ENCODE measurements around the gene CSNK1D. TPM values are rescaled to one million over a fixed set of nuclear protein-coding genes. Genes with fewer than 3 reads are reported as not detected.

The CSNK1D gene
- total RNA-seq, 1 donor from 2014 or later = 86.8 TPM

GRCh38 chr17:82294064-82294773 is 20.7 kb upstream of the CSNK1D start:
- intact Hi-C loops (cut with DNase I) = loop anchor here (5.0 kb wide), 1 partner anchor 198 kb away; no protein-coding TSS in a partner anchor
- Histone ChIP-seq H3K4me1 (peaks cover 12 to 37% of the 10 kb centered on the region in 2 donors), H3K9me3 (no peaks in the 10 kb centered on the region), H3K36me3 (no peaks in the 10 kb centered on the region), H3K27me3 (no peaks in the 10 kb centered on the region), H3K27ac (peak overlapping the region; percentile 29 to 98), H3K4me3 (peak overlapping the region in 1 of 2 donors; percentile 97)
- TF ChIP-seq, protein P1, sequence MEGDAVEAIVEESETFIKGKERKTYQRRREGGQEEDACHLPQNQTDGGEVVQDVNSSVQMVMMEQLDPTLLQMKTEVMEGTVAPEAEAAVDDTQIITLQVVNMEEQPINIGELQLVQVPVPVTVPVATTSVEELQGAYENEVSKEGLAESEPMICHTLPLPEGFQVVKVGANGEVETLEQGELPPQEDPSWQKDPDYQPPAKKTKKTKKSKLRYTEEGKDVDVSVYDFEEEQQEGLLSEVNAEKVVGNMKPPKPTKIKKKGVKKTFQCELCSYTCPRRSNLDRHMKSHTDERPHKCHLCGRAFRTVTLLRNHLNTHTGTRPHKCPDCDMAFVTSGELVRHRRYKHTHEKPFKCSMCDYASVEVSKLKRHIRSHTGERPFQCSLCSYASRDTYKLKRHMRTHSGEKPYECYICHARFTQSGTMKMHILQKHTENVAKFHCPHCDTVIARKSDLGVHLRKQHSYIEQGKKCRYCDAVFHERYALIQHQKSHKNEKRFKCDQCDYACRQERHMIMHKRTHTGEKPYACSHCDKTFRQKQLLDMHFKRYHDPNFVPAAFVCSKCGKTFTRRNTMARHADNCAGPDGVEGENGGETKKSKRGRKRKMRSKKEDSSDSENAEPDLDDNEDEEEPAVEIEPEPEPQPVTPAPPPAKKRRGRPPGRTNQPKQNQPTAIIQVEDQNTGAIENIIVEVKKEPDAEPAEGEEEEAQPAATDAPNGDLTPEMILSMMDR (IDR thresholded peaks at IDR 0.05) = no peak
- no peak for DNase-seq (ENCODE audit: low spot score in 2 of 2)

- intact Hi-C loops (cut with DNase I) = loop anchor here (1.0 to 5.0 kb wide), 3 partner anchors 19 to 200 kb away; partner anchors contain the start of gene CSNK1D
- H3K4me1 ChIP-seq = peaks cover 4 to 22% of the 10 kb centered on the region in 2 donors
Observed at GRCh38 chr17:82292251-82293154, 19.0 kb upstream of the CSNK1D start.

GRCh38 chr17:82291582-82292250 is 18.2 kb upstream of the CSNK1D start:
- no peaks in the 10 kb centered on the region for H3K9me3 ChIP-seq
- TF ChIP-seq, protein P1 (IDR thresholded peaks at IDR 0.05) = no peak
- DNase-seq (ENCODE audit: low spot score in 2 of 2) = no peak
- H3K27ac ChIP-seq = peak overlapping the region in 1 of 2 donors; percentile 98
- H3K36me3 ChIP-seq = no peaks in the 10 kb centered on the region
- H3K4me3 ChIP-seq = peak overlapping the region; percentile 91 to 97
- intact Hi-C loops (cut with DNase I) = loop anchor here (1.0 to 5.0 kb wide), 3 partner anchors 18 to 201 kb away; partner anchors contain the start of gene CSNK1D
- H3K27me3 ChIP-seq = no peaks in the 10 kb centered on the region
- peaks cover 0 to 14% of the 10 kb centered on the region in 2 donors for H3K4me1 ChIP-seq

More at GRCh38 chr17:82292251-82293154, 19.0 kb upstream of the CSNK1D start:
- no peaks in the 10 kb centered on the region for H3K36me3 ChIP-seq
- no peaks in the 10 kb centered on the region for H3K27me3 ChIP-seq
- H3K9me3 ChIP-seq = no peaks in the 10 kb centered on the region
- peak overlapping the region; percentile 98 to 99 for H3K27ac ChIP-seq
- peak overlapping the region; percentile 91 to 97 for H3K4me3 ChIP-seq
- peak; percentile 95 to 98 for DNase-seq (ENCODE audit: low spot score in 2 of 2)
- TF ChIP-seq, protein P1 (IDR thresholded peaks at IDR 0.05) = no peak

- H3K27me3 ChIP-seq = no peaks in the 10 kb centered on the region
- H3K36me3 ChIP-seq = no peaks in the 10 kb centered on the region
- H3K4me1 ChIP-seq = peaks cover 0 to 5% of the 10 kb centered on the region in 2 donors
- no peak for DNase-seq (ENCODE audit: low spot score in 2 of 2)
- TF ChIP-seq, protein P1 (IDR thresholded peaks at IDR 0.05) = no peak
- H3K9me3 ChIP-seq = no peaks in the 10 kb centered on the region
- no peak overlapping the region for H3K27ac ChIP-seq
- no peak overlapping the region for H3K4me3 ChIP-seq
- intact Hi-C loops (cut with DNase I) = no loop called here
Observed at GRCh38 chr17:82287868-82288801, 14.6 kb upstream of the CSNK1D start.
